ENCODE results near the gene ZKSCAN1. TPM values are rescaled to one million over a fixed set of nuclear protein-coding genes. Genes with fewer than 3 reads are reported as not detected.

The ZKSCAN1 gene
- total RNA-seq, 1 experiment from 2014 or later = 29.8 TPM

- Histone ChIP-seq H3K9ac (ENCODE audit: extremely low read depth, insufficient read length, low read length) (no peak overlapping the region), H4K8ac (replicated peaks; ENCODE audit: insufficient read length, low read depth, low read length) (no peak overlapping the region), H3T11ph (ENCODE audit: low read length) (no peak overlapping the region), H4K5ac (ENCODE audit: insufficient read length, low read depth, low read length) (no peak overlapping the region), H2BK20ac (ENCODE audit: low read depth, low read length, poor library complexity, severe bottlenecking) (no peak overlapping the region), H2BK15ac (ENCODE audit: low read depth, low read length) (no peak overlapping the region), H3K4ac (ENCODE audit: low read depth, low read length) (no peak overlapping the region), H3K27ac (ENCODE audit: insufficient read length, low read depth, low read length) (no peak overlapping the region), H3K79me2 (ENCODE audit: insufficient read depth, low read length) (peaks cover 28% of the 10 kb centered on the region), H3K79me1 (ENCODE audit: insufficient read depth, low read depth, low read length, poor library complexity, severe bottlenecking) (no peaks in the 10 kb centered on the region), H3K4me2 (ENCODE audit: insufficient read depth, insufficient read length, low read length) (peak overlapping the region; percentile 4), H2BK5ac (ENCODE audit: insufficient read length, low read length) (no peak overlapping the region), H2BK12ac (ENCODE audit: insufficient read length, low read depth, low read length) (no peak overlapping the region), H3K23ac (ENCODE audit: insufficient read length, low read depth, low read length) (no peak overlapping the region), H2AFZ (ENCODE audit: low read length) (no peak overlapping the region), H4K20me1 (ENCODE audit: control insufficient read depth, insufficient read depth, insufficient read length) (no peaks in the 10 kb centered on the region), H3K18ac (ENCODE audit: insufficient read length, low read depth, low read length) (peak overlapping the region; percentile 40), H2BK120ac (ENCODE audit: low read depth, low read length, poor library complexity, severe bottlenecking) (no peak overlapping the region), H3K23me2 (ENCODE audit: insufficient read length, low read depth, low read length, poor library complexity, severe bottlenecking) (peaks cover 6% of the 10 kb centered on the region), H3K27me3 (ENCODE audit: insufficient read depth, low read length) (no peaks in the 10 kb centered on the region), H3K14ac (ENCODE audit: insufficient read depth, low read length) (no peak overlapping the region), H3K56ac (ENCODE audit: insufficient read length, low read depth, low read length) (no peak overlapping the region), H2AK5ac (ENCODE audit: insufficient read length, low read length) (no peak overlapping the region), H3K4me1 (ENCODE audit: insufficient read depth, low read length) (peaks cover 3% of the 10 kb centered on the region; the same call in 1 of the 2 replicates), H4K91ac (ENCODE audit: insufficient read length, low read depth, low read length) (no peak overlapping the region), H3K9me3 (ENCODE audit: control insufficient read depth, low read depth, low read length) (no peaks in the 10 kb centered on the region)
- WGBS (ENCODE audit: extremely low coverage, insufficient read length, low lambda C conversion rate) = no CpG with 5 or more reads among the region's 4 CpGs
- H3K27me3 Mint-ChIP-seq (ENCODE audit: low read depth) = no peaks in the 10 kb centered on the region; the same call in 1 of the 2 replicates
- H3K9me3 Mint-ChIP-seq = peaks cover 0 to 20% of the 10 kb centered on the region in 2 experiments; a peak in 4 of 5 replicates
- H3K4me3 Mint-ChIP-seq = peak overlapping the region; percentile 91 to 98; a peak in 4 of 5 replicates
- DNase-seq = no peak
- no peak for TF ChIP-seq CTCF (conservative IDR thresholded peaks at IDR 0.05)
- peak overlapping the region; percentile 90 to 99 (median 94); a peak in 5 of 7 replicates for H3K27ac Mint-ChIP-seq
- H3K36me3 Mint-ChIP-seq (ENCODE audit: insufficient read depth in 1 of 3, low read depth in 3 of 3) = peaks cover 29 to 30% (median 30%) of the 10 kb centered on the region in 3 experiments
- peaks cover 15 to 27% of the 10 kb centered on the region in 2 experiments for H3K4me1 Mint-ChIP-seq
These were observed 67.6 kb downstream of the ZKSCAN1 start for GRCh38 chr7:100082978-100083377.

Measured in H9 (cell line).